HG03108 (cell line): ENCODE data around the gene FAM241A.
"Not testable (repeated sequence)": the region's sequence is repeated elsewhere in the genome, so short reads cannot be mapped to it uniquely, and the experiment has no call there.

ENCODE experiments used
- ATAC-seq: cut with Tn5 transposase; IDR thresholded peaks from one replicate; pipeline ENCODE4 v1.9.1; 2021; ENCODE audit warnings: moderate library complexity; ENCODE audit not compliant: unreplicated experiment

Gene FAM241A

DNA sequence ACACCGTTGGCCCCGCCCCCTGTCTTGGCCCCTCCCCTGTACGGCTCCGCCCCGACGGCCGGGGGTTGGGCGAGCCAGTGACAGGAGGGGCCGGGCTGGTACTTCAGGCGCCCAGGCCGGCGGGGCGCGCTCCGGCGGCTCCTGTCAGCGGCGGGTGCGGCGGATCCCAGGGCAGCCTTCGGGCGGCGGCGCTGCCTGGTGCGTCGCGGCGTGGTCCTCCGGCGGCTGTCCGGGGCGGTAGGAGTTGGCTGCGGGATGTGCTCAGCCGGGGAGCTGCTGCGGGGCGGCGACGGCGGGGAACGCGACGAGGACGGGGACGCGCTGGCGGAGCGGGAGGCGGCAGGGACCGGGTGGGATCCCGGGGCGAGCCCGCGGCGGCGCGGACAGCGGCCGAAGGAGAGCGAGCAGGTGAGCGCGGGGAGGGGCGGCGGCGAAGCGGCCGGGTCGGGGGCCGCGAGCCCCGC is at the start of gene FAM241A:
Gene FAM241A (plus strand): TSS at position 129 of the 464 bp plus-strand sequence. CDS start 127 bp downstream, at position 256.
- peak; percentile 92 for ATAC-seq

DNA sequence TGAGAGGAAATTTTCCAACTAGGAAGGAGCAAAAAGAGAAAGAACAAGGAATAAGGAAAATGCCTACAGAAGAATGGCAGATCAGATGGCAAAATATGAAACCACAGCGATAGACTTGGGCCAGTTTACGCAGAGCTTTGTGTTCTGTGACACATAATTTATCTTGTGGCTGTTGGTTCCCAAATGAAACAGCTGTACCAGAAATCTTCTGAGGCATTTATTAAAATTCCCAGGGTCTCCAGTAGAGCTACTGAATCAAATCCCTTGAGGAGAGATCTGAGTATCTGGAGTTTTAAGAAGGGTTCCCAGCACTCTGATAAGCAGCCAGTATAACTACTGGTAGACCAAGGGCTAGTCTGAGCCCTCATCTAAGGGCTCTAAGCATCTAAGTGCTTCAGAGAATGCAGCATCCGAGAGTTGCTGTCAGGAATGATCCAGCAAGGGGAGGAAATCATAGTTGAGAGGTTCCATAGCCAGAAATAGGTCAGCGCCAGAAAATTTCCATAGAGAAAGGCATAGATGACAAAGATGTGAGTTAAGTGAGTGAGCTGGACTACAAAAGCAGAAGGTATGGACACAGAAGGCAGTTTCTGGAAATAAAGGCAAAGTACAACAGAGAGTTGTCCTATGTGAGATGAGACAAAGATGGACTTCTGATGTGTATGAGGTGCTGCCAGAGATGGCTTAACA is 46.3 kb upstream of the FAM241A start:
- no peak for ATAC-seq

DNA sequence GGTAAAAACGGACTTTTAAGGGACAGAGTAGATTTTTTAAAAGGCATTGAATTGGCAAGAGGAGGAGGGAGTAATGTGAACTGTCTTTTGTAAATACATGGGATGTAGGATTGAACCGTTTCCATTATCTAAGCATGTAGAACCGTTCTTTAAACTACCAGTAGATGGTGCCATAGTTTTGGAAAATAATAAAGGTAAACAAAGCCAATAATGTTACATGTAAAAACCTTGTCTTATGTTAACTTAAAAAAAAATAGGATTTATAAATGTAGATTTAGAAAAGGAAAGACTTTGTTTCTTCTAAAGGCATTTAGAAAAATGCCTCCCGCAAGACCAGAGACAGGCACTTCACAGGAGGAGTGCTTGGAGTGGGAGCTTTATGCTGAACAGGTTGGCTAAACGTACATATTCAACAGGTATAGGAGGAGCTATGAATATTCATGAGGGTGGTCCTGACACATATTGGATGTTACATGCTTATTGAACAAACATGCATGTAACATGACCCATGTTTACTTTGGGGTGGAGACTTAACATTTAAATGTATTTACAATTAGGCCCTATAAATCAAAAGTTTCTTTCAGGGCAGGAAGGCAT is 45.5 kb upstream of the FAM241A start:
- ATAC-seq, result peak; percentile 55

DNA sequence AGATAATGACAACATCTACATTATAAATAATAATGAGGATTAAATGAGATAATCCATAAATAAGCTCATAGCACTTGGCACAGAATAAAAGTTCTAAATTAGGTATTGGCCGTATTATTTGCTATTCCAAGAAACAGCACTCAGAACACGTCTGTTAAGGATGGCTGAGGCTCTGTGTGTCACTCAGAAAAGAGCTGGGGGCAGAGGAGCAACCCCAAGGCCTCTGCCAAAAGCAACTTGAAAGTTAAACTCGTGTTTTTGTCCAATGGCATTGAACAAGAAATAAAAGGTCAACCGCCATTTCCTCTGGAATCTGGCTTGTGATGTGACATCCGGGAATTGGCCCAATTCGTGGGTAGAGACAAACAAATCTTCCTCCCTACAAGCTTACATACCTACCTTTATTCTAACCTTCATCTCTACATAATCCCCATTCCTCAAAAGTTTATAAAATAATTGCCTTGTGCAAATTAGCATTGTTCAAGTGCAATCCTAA is 42.3 kb upstream of the FAM241A start:
- no peak for ATAC-seq

DNA sequence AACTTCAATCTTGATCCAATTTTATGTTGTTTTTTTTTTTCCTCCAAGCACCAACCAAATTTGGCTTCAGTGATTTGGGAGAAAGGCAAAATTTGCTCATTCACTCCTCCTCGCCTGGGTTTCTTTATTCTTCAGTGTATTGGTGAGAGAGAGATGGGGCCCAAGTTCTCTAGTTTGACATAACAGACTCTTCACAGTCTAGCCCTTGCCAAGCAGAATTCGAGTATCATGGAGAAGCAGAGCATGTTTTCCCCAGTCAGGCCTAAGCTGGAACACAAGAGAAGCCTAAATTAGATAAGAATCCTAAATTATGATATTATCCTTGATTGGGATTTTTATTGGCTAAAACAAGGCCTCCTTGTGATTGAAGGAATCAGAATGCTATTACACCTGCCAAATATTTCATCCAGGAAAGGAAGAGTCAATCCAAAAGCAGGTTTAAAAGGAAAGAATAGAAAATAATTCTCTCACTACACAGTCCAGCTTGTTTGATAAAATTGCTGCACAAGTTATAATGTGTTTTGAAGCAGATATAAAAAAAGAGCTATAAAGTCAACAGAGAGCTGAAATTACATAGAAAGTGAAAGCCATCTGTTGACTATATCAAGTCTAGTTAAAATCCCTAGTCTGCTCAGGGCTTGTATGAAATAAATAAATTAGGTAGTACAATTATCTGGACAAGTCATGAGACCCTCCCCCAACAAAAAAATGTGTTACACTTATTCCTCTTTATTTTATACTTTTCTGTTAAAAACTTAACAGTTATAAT is 39.9 kb upstream of the FAM241A start:
- ATAC-seq, result no peak

DNA sequence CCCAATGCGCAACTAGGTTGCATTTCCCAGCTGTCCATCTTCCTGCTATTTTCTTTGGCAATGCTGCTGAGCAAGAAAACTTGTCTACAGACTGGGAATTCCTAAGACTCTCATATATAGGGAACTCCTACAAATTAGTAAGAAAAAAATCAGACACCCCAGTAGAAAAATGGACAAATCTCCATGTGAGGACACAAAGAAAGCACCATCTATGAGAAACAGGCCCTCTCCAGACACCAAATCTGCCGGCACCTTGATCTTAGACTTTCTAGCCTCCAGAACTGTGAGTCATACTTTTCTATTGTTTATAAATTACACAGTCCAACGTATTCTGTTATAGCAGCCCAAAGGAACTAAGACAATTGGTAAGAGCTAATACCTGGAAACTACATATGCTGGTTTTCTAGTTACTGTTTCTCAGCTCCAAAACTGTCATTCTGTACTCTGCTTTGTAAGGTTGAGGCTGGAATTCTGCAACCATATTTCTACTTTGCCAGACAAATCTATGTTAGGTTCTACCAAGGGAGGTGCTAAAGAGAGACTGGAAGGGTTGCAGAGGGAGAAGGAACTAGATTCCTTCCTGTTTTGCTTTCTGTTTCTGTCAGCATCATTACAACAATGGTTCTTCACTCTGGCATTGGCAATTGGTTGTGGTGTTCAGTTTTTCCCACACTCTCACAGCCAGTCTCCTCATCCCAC is 35.7 kb upstream of the FAM241A start:
- no peak for ATAC-seq

DNA sequence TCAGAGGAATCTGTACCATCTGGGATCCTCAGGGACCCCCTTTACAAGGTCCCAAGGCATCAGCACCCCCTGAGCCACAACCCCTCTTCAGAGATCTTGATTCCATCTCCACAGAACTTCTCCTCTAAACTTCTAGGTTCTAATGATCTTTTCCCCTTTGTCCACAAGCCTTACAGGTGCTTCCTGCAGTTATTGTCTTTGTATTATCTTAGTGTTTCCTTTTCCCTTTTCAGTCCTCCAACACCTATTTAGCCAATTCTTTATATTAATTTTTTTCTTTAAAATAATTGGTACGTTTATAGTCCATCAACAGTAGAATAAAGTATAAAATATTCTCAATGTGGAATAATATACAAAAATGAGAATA is 35.2 kb upstream of the FAM241A start:
- no peak for ATAC-seq

DNA sequence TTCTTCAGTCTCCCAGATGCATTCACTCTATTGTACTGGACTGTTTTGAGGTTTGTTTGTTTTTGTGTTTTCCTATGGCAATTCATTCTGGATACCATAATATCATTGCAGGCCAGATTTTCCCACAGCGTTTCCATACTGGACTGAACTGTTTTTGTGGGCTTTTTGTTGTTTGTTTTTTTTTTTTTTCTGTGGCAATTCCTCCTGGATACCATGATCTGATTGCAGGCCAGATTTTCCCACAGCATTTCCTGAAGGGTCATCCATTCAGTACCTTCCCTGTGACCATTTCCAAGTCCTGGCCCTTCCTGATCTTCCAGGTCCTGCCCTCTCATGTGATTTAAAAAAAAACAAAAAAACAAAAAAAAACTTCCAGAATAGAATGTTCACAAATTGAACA is 33.9 kb upstream of the FAM241A start:
- no peak for ATAC-seq

DNA sequence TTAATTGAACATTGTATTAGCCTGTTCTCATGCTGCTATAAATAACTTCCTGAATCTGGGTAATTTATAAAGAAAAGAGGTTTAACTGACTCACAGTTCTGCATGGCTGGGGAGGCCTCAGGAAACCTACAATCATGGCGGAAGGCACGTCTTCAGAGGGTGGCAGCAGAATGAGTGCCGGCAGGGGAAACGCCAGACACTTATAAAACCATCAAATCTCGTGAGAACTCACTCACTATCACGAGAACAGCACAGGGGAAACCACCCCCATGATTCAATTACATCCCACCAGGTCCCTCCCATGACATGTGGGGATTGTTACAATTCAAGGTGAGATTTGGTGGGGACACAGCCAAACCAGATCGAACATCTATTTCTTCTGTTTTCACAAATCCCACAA is 33.2 kb upstream of the FAM241A start:
- ATAC-seq, result not testable (repeated sequence)

DNA sequence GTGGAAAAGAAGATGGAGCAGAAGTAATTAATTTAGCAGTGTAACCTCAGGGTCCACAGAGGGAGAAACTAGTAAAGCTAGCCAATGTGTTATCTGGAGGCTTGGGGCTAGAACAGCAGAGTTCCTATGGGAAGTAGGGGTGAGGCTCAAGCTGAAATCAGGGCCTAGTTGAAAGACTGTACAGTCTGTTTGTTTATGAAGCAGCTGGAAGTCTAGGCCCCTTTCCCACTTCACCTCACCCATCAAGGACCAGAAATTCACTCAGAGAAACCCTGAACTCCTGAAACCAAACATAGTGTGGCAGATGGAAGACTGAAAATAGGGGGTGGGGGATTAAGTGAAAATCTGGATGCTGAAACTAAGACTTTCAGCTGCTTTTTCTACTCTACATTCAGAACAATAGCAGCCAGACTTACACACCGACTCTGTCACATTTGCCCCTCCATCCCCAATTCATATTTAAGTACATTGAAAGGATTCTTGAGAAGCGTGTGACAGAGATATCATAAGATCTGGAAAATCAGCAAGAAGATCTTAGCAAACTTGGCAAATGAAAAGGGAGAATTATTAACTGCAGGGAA is 32.6 kb upstream of the FAM241A start:
- ATAC-seq, result no peak

DNA sequence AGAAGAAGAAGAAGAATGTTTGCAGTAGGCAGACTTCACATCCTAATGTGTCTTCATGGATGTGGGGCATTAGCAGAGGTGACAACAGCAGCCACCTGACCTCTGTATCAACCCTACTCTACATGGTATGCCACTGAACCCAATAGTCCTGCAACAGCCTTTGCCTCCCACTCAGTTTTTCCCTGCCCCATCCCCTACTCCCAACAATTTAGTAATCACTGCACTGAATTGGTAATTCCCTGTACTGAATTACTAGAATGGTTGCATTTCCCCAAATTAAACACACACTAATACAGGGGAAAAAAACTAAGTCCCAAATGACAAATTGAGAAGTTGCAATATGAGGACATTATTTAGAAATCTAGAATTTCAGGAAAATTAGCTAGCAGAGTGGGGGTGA is 31.4 kb upstream of the FAM241A start:
- ATAC-seq, result no peak

DNA sequence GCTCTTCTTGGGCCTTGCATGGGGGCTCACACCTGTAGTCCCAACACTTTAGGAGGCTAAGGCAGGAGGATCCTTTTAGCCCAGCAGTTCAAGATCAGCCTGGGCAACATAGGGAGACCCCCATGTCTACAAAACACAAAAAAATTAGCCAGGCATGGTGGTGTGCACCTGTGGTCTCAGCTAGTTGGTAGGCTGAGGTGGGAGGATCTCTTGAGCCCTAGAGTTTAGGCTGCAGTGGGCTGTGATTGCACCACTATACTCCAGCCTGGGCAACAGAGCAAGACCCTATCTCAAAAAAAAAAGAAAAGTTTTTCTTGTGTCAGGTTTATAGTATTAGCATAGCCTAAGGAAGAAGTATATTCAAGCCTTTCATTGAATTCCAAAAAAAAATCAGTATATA is 30.8 kb upstream of the FAM241A start:
- no peak for ATAC-seq

DNA sequence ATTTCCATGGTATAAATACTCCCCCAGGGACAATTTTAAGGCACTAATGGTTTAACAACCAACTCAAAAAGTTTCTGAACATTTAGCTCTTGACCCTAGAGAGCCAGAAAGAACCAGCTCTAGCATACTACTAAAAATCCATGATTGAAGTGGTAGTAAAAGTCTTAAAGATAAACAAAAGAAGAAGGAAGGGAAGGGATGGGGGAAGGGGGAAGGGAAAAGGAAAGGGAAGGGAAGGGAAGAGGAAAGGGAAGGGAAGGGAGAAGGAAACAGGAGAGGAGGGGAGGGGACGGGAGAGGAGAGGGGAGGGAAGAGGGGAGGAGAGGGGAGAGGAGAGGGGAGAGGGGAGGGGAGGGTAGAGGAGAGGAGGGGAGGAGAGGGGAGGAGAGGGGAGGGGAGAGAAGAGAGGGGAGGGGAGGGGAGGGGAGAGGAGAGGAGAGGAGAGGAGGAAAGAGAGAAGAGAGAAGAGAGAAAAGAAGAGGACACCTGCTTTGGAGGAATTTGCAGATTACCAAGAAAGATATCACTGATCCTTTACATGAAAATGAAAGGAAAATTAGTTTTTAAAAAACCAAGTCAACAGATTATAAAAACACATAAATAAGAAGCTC is 26.4 kb upstream of the FAM241A start:
- ATAC-seq, result no peak

DNA sequence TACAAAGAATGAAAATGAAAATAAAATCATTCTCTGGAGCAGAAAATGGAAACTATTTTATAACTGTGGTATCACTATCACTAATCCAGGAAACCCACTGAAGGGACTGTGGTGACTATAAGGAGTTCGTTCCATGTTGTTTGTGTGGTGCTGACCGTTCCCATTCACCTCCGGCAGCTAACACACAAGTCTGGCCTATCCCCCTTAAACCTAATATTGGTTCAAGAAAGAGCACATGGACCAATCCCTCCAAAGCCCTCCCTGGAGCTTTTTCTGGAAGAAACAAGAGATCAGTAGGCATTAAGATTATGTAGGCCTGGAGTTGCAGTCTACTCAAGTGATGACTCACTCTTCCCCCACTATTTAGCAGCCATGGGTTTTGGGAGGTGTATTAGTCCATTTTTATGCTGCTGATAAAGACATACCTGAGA is 25.9 kb upstream of the FAM241A start:
- ATAC-seq, result peak; percentile 83

DNA sequence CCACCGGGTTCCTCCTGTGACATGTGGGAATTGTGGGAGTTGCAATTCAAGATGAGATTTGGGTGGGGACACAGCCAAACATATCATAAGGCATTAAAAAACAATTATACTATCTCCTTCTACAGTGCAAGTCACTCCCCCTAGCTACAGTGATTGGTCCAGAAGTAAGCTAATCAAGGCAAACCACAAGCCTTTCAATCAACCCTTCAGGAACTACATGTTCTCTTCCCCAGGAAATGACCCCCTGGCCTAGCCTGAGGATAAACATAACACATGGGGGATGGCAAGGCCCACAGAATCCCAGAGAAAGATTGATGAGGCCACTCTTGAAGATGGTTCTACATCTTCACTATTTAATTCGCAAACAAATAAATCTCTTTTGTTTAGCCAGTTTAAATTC is 25.2 kb upstream of the FAM241A start:
- ATAC-seq, result no peak

DNA sequence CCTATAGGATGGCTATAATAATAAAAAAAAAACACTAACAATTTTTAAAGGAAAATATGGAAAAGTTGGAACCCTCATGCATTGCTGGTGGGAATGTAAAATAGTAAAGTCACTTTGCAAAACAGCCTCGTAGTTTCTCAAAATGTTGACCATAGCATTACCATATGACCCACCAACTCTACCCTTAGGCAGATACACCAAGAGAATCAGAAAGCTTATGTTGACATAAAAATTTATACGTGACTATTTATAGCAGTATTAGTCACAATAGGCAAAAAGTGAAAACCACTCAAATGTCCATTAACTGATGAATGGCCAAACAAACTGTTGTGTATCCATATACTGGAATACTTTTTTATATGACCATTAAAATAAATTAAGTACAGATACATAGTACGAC is 19.8 kb upstream of the FAM241A start:
- ATAC-seq, result no peak

DNA sequence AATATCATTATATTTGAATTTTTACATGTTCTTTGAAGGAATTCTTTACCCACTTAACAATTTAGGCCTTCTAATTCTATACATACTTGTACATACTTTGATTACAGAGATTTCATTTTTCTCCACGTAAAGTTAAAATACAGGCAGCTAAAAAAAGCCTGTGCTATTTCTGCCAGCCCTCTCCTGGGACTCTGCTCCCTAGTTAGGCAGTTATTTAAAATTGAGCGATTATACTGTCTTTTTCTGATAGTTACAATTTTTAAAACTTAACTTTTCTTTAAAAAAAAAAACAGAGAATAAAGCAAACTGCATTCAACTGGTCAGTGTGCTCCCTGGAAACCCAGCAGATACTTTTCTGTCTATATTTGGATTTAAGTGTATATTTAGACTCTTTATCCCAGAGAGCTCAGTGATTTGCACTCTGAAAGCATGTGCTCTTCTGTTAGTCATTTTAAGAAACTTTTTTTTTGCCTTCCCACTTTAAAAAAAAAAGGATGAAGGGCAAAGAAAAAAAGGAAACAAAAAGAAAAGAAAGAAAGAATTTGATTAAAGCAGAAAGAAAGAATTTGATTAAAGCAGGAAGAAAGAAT is 18.1 kb upstream of the FAM241A start:
- no peak for ATAC-seq

DNA sequence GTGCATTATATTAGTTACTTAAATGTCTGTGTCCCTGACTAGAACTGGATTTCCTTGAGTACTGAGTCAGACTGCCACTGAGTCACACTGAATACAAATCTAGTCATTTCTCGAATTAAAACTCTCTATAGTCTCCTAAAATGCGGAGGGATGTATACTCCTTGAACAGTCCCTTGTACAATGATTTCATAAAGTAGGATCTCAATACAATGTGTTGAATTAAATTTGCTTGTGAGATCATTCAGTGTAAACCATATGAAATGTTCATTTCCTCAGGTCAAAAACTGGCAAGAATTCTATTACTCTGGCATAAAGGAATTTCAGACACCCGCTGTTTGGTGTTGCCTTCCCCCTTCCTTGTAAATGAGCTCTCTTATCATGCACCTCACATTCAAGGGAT is 17.5 kb upstream of the FAM241A start:
- ATAC-seq, result no peak

DNA sequence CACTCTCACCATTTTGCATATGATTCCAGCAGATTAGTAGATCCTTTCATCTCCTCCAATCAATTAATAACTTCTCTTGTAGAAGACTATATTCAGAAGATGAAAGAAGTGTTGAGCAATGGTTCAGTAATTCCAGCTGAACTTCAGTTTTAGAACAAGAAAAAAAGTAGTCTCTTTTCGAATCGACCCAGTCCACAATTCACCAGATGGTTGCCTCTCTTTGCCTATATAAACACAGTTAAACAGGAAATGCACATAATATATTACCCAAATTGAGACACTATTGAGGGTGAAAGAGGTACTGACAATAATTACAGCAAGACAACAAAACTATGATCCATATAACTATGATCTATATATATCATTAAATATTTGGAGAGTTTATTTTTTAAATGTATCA is 16.8 kb upstream of the FAM241A start:
- peak; percentile 70 for ATAC-seq

DNA sequence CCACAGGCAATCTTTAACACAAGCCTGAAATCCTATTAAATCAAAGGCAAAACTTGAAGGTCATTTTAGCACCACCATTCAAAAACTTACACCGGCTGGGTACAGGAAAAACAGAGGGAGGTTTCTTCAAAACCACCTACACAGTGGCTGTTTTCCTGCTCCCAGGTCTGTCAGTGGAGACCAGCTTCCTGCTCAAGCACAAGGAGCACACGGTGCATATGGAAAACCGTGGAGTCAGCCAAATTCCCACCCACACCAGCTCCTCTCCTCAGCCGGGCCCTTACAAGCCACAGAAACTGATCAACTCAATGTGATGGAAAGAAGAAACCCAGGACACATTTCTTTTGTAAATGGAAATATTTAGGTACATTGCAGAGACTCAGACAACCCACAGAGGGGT is 14.3 kb upstream of the FAM241A start:
- no peak for ATAC-seq
